Heart right ventricle (tissue), 16 donors: ENCODE data around the gene RASGRP2. TPM values are rescaled to one million over a fixed set of nuclear protein-coding genes. Genes with fewer than 3 reads are reported as not detected.

Experiments used
- ATAC-seq, 8 donors: fragments of 200-7000 bp; cut with Tn5 transposase; one replicate each; pipeline ENCODE4 v1.9.1; 2020; ENCODE audit warnings: mild to moderate bottlenecking in 8 of 8, moderate library complexity in 8 of 8, moderate number of reproducible peaks in 1 of 8
- DNase-seq, 2 donors: peaks; one replicate each; pipeline ENCODE4 v3.0.0-alpha.2; 2020
- H3K27ac ChIP-seq, 10 donors: fragments of 200-600 bp; sonication (generic) in 2 of 10; one replicate each; pipeline versions ENCODE4 v1.5.0 to v1.8.0; 2020 to 2022; ENCODE audit warnings: mild to moderate bottlenecking in 3 of 10
- H3K27me3 ChIP-seq, 7 donors: fragments of 200-600 bp; one replicate each; pipeline ENCODE4 v1.8.0; 2021 to 2022; ENCODE audit warnings: mild to moderate bottlenecking in 2 of 7
- H3K36me3 ChIP-seq, 9 donors: fragments of 200-600 bp; sonication (generic) in 1 of 9; one replicate each; pipeline versions ENCODE4 v1.5.0 to v1.8.0; 2020 to 2022; ENCODE audit warnings: mild to moderate bottlenecking in 2 of 9
- H3K4me1 ChIP-seq, 9 donors: fragments of 200-600 bp; sonication (generic) in 1 of 9; one replicate each; pipeline versions ENCODE4 v1.5.0 to v1.8.0; 2020 to 2022; ENCODE audit warnings: mild to moderate bottlenecking in 4 of 9
- H3K4me3 ChIP-seq, 10 donors: fragments of 200-600 bp; sonication (generic) in 2 of 10; one replicate each; pipeline versions ENCODE4 v1.5.0 to v1.8.0; 2020 to 2022; ENCODE audit warnings: mild to moderate bottlenecking in 7 of 10, moderate library complexity in 2 of 10
- H3K9me3 ChIP-seq, 11 donors: fragments of 200-600 bp in 10 of 11; sonication (generic) in 2 of 11; one replicate each; pipeline versions ENCODE4 v1.5.0 to v1.8.0; 2013 to 2022; ENCODE audit warnings: mild to moderate bottlenecking in 2 of 11, control low read depth in 1 of 11, moderate library complexity in 1 of 11
- WGBS, 2 donors: extraction: QIAGEN DNeasy Blood & Tissue Kit; methylation state at CpG; one replicate each; pipeline ENCODE4 v1.1.7; 2013; ENCODE audit warnings: inconsistent platforms in 1 of 2; 5-methylcytosine and 5-hydroxymethylcytosine counted together
- intact Hi-C, 10 donors: fragments of 100-400 bp; cut with DNase I; formaldehyde crosslinking; loops; one replicate each; pipeline versions ENCODE4 v1.11.1 to v1.14.2; 2022
- polyA plus RNA-seq, 2 donors: library from polyadenylated mRNA; stranded (reverse); fragments of 200-250 nt; gene quantifications; one replicate each; pipeline ENCODE4 v1.2.3, GENCODE V29; 2013
- total RNA-seq, 10 donors: library from RNA; stranded (reverse); fragmentation: NEBNext Ultra II Directional in 3 of 10; extraction: Animal tissue kit (Norgen Biotek cat#: 25700) in 3 of 10; gene quantifications; one replicate each; pipeline versions ENCODE4 v1.2.1 to v1.2.4, GENCODE V29; 2021 to 2023
- TF ChIP-seq, protein P1 (sequence below), 9 donors: fragments of 200-600 bp; sonication (generic) in 2 of 9; IDR thresholded peaks; one replicate each; pipeline versions ENCODE4 v1.5.0 to v1.8.0; 2021 to 2022; ENCODE audit warnings: antibody characterized with exemption in 9 of 9, mild to moderate bottlenecking in 5 of 9, moderate library complexity in 1 of 9
- donor health status: Arrhythmogenic right ventricular cardiomyopathy.
- donor health status: ischemic (EF 13 %, LVEDD 7.1; RV severe dilation, severe dysfunction).
- donor health status: healthy with polysubstance abuse.
- donor health status: DM: no; HTN: yes; CAD: no.
- donor health status: DM: no; HTN: no; CAD: no.
- donor health status: ischemic (EF 25% LVEDD 6.9; RV normal size, moderate dysfunction).
- donor health status: ischemic (EF 25% LVEDD 5.7; RV mildly dilated, moderate dysfunction).
- donor health status: healthy.
- donor health status: DM: yes; HTN: yes; CAD: no.
- donor health status: Ischemic cardiomyopathy.
- donor health status: ischemic (EF 35%, LVEDD 5.7; RV mildly dilated, moderate dysfunction).
- donor health status: nonischemic (EF 11% LVEDD 7.7; RV severe dilation, severe dysfunction).
- donor health status: DM: yes; HTN: yes; CAD: no.
- donor health status: PGD.
- donor health status: ischemic (EF 29% LVEDD 5.4; RV normal size, mild dysfunction).
- donor health status: nonischemic (EF 23%, LVEDD 6.1; RV moderate dilation, normal function).

RASGRP2 gene
- total and polyA plus RNA-seq, 12 donors = 18.9 to 128 (median 27.3) TPM

DNA sequence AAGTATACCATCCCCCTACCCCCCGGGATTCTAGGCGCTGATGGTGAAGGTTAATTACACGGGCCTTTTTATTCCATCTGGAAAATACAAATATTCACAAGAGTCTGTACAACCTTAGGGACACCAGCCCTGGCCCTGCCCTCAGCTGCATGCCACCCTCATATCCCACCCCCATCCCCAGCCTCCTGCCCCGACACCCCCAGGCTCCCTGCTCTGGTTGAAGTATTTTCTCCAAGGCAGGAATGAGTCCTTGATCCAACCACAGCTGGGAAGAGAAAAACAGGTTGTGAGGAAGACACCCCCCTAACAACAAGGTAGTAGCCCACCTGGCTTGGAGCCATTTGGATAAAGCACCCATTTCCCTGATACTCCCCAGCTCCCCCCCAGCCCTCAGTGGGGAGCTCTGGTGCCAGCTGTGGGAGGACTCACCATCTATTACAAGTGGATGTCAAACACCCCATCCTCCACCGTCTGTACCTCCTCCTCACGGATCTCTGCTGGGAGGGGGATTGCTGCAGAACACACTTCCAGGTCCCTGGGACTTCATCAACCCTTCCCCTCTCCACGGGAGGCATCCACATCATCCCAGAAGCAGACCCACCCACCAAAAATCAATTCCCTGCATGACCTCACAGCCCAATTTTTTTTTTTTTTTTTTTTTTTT lies 16.9 kb downstream of the RASGRP2 start:
- WGBS, 2 donors = 81 to 84% methylated on average over 7 of the region's 7 CpGs
- H3K36me3 ChIP-seq = peaks cover 0 to 38% (median 0%) of the 10 kb centered on the region in 9 donors

DNA sequence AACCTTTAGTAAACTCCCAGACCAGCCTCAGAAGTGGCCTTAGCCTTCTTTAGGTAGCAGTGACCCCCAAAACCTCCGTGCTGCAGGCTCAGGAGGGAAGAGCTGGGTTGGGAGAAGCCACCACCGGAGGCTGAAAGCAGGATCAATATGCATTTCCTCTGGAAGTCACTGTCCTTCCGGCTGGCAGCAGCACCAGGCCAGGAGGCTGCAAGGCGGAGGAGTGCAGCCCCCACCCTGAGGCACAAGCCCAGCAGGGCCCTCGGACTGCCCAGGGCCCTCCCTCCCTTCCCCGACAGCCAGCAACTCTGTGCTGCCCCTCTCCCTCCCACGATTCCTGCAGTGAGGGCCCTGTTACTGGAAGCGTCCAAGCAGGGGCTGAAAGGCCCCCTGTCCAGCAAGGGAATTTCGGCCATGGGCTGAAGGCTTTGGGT lies 17.7 kb downstream of the RASGRP2 start:
- no peaks in the 10 kb centered on the region for H3K9me3 ChIP-seq
- peaks cover 0 to 12% (median 5%) of the 10 kb centered on the region in 9 donors for H3K4me1 ChIP-seq
- TF ChIP-seq, protein P1, sequence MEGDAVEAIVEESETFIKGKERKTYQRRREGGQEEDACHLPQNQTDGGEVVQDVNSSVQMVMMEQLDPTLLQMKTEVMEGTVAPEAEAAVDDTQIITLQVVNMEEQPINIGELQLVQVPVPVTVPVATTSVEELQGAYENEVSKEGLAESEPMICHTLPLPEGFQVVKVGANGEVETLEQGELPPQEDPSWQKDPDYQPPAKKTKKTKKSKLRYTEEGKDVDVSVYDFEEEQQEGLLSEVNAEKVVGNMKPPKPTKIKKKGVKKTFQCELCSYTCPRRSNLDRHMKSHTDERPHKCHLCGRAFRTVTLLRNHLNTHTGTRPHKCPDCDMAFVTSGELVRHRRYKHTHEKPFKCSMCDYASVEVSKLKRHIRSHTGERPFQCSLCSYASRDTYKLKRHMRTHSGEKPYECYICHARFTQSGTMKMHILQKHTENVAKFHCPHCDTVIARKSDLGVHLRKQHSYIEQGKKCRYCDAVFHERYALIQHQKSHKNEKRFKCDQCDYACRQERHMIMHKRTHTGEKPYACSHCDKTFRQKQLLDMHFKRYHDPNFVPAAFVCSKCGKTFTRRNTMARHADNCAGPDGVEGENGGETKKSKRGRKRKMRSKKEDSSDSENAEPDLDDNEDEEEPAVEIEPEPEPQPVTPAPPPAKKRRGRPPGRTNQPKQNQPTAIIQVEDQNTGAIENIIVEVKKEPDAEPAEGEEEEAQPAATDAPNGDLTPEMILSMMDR (IDR thresholded peaks at IDR 0.05) = no peak
- H3K36me3 ChIP-seq = peaks cover 0 to 31% (median 0%) of the 10 kb centered on the region in 9 donors
- no peak for ATAC-seq
- no peak overlapping the region for H3K27ac ChIP-seq
- peaks cover 0 to 16% (median 13%) of the 10 kb centered on the region in 7 donors for H3K27me3 ChIP-seq
- 48 to 55% methylated on average over 9 of the region's 9 CpGs for WGBS, 2 donors
- no peak for DNase-seq
- intact Hi-C loops = loop anchor here in 1 of 10 donors (5.0 kb wide), 1 partner anchor 39 kb away; no protein-coding TSS in a partner anchor
- H3K4me3 ChIP-seq = no peak overlapping the region

More for the DNA sequence above, 16.9 kb downstream of the RASGRP2 start:
- DNase-seq (no peak), ATAC-seq (no peak)
- intact Hi-C loops = loop anchor here in 1 of 10 donors (5.0 kb wide), 1 partner anchor 40 kb away; no protein-coding TSS in a partner anchor
- H3K4me1 ChIP-seq = peaks cover 0 to 12% (median 5%) of the 10 kb centered on the region in 9 donors
- H3K9me3 ChIP-seq = no peaks in the 10 kb centered on the region
- no peak overlapping the region for H3K27ac ChIP-seq
- TF ChIP-seq, protein P1 (IDR thresholded peaks at IDR 0.05) = no peak
- peaks cover 0 to 9% (median 5%) of the 10 kb centered on the region in 7 donors for H3K27me3 ChIP-seq
- no peak overlapping the region for H3K4me3 ChIP-seq

DNA sequence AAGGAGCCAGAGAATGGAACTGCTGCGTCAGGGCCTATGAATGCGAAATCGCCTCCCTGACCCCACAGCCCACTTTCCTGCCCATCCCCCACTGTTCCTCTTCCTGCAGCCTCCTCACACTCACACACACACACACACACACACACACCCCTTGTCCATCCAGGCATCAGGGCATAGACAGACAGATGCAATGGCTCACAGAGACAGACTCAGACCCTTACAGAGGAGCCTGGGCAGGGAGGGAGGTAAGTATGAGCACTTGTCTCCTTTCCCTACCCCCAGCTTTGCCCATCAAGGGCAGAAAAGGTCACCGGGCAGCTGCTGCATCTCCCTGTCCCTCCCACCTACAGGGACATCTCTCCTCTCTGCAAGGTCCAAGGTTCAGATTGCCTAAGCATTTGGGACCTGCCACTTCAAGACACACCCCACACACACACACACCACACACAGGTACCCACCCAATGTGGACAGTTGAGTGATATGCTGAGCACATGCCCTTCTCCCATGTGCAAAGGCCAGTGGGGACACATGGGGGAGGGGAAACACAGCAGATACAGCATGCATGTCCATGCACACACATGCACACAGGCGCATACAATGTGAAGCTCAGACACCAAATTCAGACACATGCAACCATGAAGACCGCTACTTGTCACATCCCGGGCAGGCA lies 18.9 kb downstream of the RASGRP2 start:
- no peak overlapping the region for H3K4me3 ChIP-seq
- WGBS, 2 donors = 67 to 75% methylated on average over 7 of the region's 7 CpGs
- H3K4me1 ChIP-seq = peaks cover 0 to 10% (median 5%) of the 10 kb centered on the region in 9 donors
- DNase-seq (no peak), ATAC-seq (no peak)
- H3K27ac ChIP-seq = no peak overlapping the region
- TF ChIP-seq, protein P1 (IDR thresholded peaks at IDR 0.05) = no peak
- H3K9me3 ChIP-seq = no peaks in the 10 kb centered on the region
- intact Hi-C loops = loop anchor here in 5 of 10 donors (2.0 to 5.0 kb wide), 3 partner anchors 36 to 173 kb away; no protein-coding TSS in a partner anchor
- H3K27me3 ChIP-seq = peaks cover 0 to 29% (median 23%) of the 10 kb centered on the region in 7 donors
- peaks cover 0 to 19% (median 0%) of the 10 kb centered on the region in 9 donors for H3K36me3 ChIP-seq
